DOHH2 (cell line): ENCODE data around the gene GMDS.

ENCODE experiments used
- CTCF ChIP-seq: fragments of 200-600 bp; sonication (generic); IDR thresholded peaks from one replicate; pipeline ENCODE4 v1.5.1; 2014; ENCODE audit warnings: antibody characterized with exemption, mild to moderate bottlenecking, low read depth, low read length; ENCODE audit not compliant: poor library complexity, severe bottlenecking
- EZH2phosphoT487 ChIP-seq: fragments of 200-600 bp; sonication (generic); IDR thresholded peaks from 2 replicates; pipeline ENCODE4 v1.6.1; 2017; ENCODE audit warnings: borderline replicate concordance, mild to moderate bottlenecking, antibody characterized with exemption, low read length, moderate library complexity, mixed read lengths

GRCh38 chr6:1761477-1761877, 483.9 kb downstream of the GMDS start:
- TF ChIP-seq CTCF (no peak), EZH2phosphoT487 (no peak)
